Measurements from ENCODE around the gene NR4A1. TPM values are rescaled to one million over a fixed set of nuclear protein-coding genes. Genes with fewer than 3 reads are reported as not detected.

NR4A1 gene
- total and polyA plus RNA-seq, 2 of the 13 experiments (the other 11 are each of a cell fraction or from before 2014, with no cell fraction given): 5.7 to 15.2 TPM

GRCh38 chr12:52054833-52055730, 3.8 kb downstream of the NR4A1 start:
- ChIA-PET CTCF (ENCODE audit: low intra/inter-chr PET ratio, low total read pairs) (no interaction called here), POLR2A (interaction anchor here (0.7 kb wide), 1 partner anchor 12 kb away, joined by 3 read pairs; no protein-coding TSS in a partner anchor)
- Histone ChIP-seq H2AFZ (ENCODE audit: low read length) (no peak overlapping the region), H3K9me3 (ENCODE audit: low read length) (no peaks in the 10 kb centered on the region), H3K4me3 (replicated peaks in 1 of 3; ENCODE audit: insufficient read depth in 1 of 3, low read depth in 2 of 3, low read length in 3 of 3) (no peak overlapping the region), H3K9ac (ENCODE audit: insufficient read depth, low read depth, low read length) (no peak overlapping the region), H4K20me1 (ENCODE audit: insufficient read depth, low read length) (peaks cover 7% of the 10 kb centered on the region; the same call in 1 of the 2 replicates), H3K4me2 (ENCODE audit: low read depth, low read length) (no peak overlapping the region), H3K4me1 (ENCODE audit: insufficient read depth, low read length) (peaks cover 23% of the 10 kb centered on the region), H3K27me3 (ENCODE audit: control insufficient read depth in 1 of 2, insufficient read depth in 2 of 2, low read length in 2 of 2) (no peaks in the 10 kb centered on the region), H3K27ac (ENCODE audit: extremely low read length, insufficient read depth, low read length) (no peak overlapping the region), H3K36me3 (replicated peaks in 1 of 2; ENCODE audit: control insufficient read depth in 1 of 2, insufficient read depth in 2 of 2, low read length in 2 of 2) (peaks cover 9 to 39% of the 10 kb centered on the region in 2 experiments), H3K79me2 (ENCODE audit: insufficient read depth, low read length) (peaks cover 21% of the 10 kb centered on the region)
- in situ Hi-C loops (cut with HindIII; ENCODE audit: extremely low pct_ligation_motif_present, low pct_unique_long_range_greater_than_20kb) (no loop called here), intact Hi-C loops (cut with micrococcal nuclease; ENCODE audit: unreplicated experiment) (no loop called here)
- no TSS peak for BruUV-seq (replicated peaks)
- WGBS (ENCODE audit: low lambda C conversion rate): 94% methylated on average over 13 of the region's 21 CpGs
- FAIRE-seq: no peak
- TF ChIP-seq, protein P1, sequence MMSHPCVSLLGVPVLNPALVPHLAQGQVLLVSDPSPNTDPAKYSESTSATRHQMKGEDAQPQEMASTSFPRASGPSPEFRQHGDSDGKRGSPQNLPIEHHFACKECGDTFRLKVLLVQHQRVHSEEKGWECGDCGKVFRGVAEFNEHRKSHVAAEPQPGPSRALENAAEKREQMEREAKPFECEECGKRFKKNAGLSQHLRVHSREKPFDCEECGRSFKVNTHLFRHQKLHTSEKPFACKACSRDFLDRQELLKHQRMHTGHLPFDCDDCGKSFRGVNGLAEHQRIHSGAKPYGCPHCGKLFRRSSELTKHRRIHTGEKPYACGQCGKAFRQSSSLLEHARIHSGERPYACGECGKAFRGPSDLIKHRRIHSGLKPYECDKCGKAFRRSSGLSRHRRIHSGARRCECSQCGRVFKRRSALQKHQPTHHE (CRISPR knock-in tag; IDR thresholded peaks at IDR 0.05; ENCODE audit: borderline replicate concordance): no peak
- TF ChIP-seq ZNF501 (CRISPR knock-in tag; IDR thresholded peaks at IDR 0.05) (no peak), POLR2A (IDR thresholded peaks at IDR 0.05; ENCODE audit: insufficient read depth in 1 of 2, low read depth in 2 of 2, low read length in 2 of 2) (peak in 1 of 2 experiments; percentile 19; a peak in 1 of 4 replicates), NFE2L2 (IDR thresholded peaks at IDR 0.05; ENCODE audit: low read length) (no peak)
- no peak for DNase-seq (ENCODE audit: low spot score)
- no peak for ATAC-seq

All from HepG2 (cell line).